Adrenal gland (tissue), 12 donors: Measurements from ENCODE around the gene THRB. TPM values are rescaled to one million over a fixed set of nuclear protein-coding genes. Genes with fewer than 3 reads are reported as not detected.

Experiments
- DNase-seq, 7 donors: peaks; one replicate each; pipeline ENCODE4 v3.0.0-alpha.2; 2019 to 2020
- H3K27ac ChIP-seq, 5 donors: fragments of 200-600 bp; sonication (generic) in 4 of 5; 1 replicate in 3 of 5; 2 replicates in 2 of 5; pipeline versions ENCODE4 v1.5.1 to v1.8.0; 2016 to 2020; ENCODE audit warnings: mild to moderate bottlenecking in 1 of 5
- H3K27me3 ChIP-seq: fragments of 200-600 bp; 2 replicates; pipeline ENCODE4 v1.8.0; 2021
- H3K36me3 ChIP-seq, 2 donors: fragments of 200-600 bp; replicated peaks in 1 of 2; 1 replicate in 1 of 2; 2 replicates in 1 of 2; pipeline versions ENCODE4 v1.5.1 to v1.8.0; 2018 to 2022
- H3K4me1 ChIP-seq, 2 donors: fragments of 200-600 bp; replicated peaks in 1 of 2; 1 replicate in 1 of 2; 2 replicates in 1 of 2; pipeline versions ENCODE4 v1.5.1 to v1.8.0; 2018 to 2021
- H3K4me3 ChIP-seq, 4 donors: fragments of 200-600 bp; sonication (generic) in 3 of 4; one replicate each; pipeline ENCODE4 v1.5.1; 2016 to 2018
- H3K9me3 ChIP-seq, 3 donors: fragments of 200-600 bp; sonication (generic) in 1 of 3; replicated peaks in 1 of 3; 1 replicate in 2 of 3; 2 replicates in 1 of 3; pipeline versions ENCODE4 v1.5.1 to v1.8.0; 2016 to 2021
- POLR2A ChIP-seq, 2 donors: fragments of 450-650 bp; IDR thresholded peaks; one replicate each; pipeline ENCODE4 v1.6.1; 2017; ENCODE audit warnings: antibody characterized with exemption in 2 of 2, mild to moderate bottlenecking in 2 of 2, moderate library complexity in 1 of 2
- WGBS, 4 donors: extraction: QIAGEN DNeasy Blood & Tissue Kit in 2 of 4; methylation state at CpG; one replicate each; pipeline versions ENCODE4 v1.1.5 to v1.1.7; 2013 to 2017; 5-methylcytosine and 5-hydroxymethylcytosine counted together
- intact Hi-C, 2 donors: fragments of 100-400 bp; cut with DNase I; formaldehyde crosslinking; loops; one replicate each; pipeline versions ENCODE4 v1.14.1 to v1.15.0; 2022 to 2023
- polyA plus RNA-seq, 3 donors: library from polyadenylated mRNA; stranded (reverse); fragments of 200-250 nt in 2 of 3; fragments of 350-450 nt in 1 of 3; fragmentation: Illumina TruSeq in 1 of 3; extraction: RNeasy Lipid Tissue Mini Kit (QIAGEN cat#74804) in 1 of 3; gene quantifications; one replicate each; pipeline ENCODE4 v1.2.3, GENCODE V29; 2013 to 2014
- total RNA-seq, 9 donors: library from RNA; depleted of rRNA in 4 of 9; stranded (reverse); fragments of >200 nt in 4 of 9; fragments of 120-200 nt in 1 of 9; fragmentation: NEBNext Ultra II Directional in 1 of 9; extraction: Animal tissue kit (Norgen Biotek cat#: 25700) in 1 of 9; gene quantifications; one replicate each; pipeline versions ENCODE4 v1.1.0 to v1.2.4, GENCODE V29; 2013 to 2023
- TF ChIP-seq, protein P1 (sequence below), 6 experiments: fragments of 450-650 bp in 4 of 6; fragments of 200-600 bp in 2 of 6; sonication (generic) in 1 of 6; IDR thresholded peaks; 1 replicate in 5 of 6; 2 replicates in 1 of 6; pipeline versions ENCODE4 v1.5.1 to v1.8.0; 2016 to 2021; ENCODE audit warnings: antibody characterized with exemption in 6 of 6, mild to moderate bottlenecking in 2 of 6, moderate library complexity in 1 of 6
- donor health status: healthy with polysubstance abuse.
- donor health status: Bipolar disorder and iron deficiency.
- donor health status: DM: yes; HTN: yes; CAD: no.
- donor health status: DM: no; HTN: no; CAD: no.
- donor health status: DM: no; HTN: no; CAD: no.
- donor health status: DM: yes; HTN: yes; CAD: no.

THRB gene
- total and polyA plus RNA-seq, 12 donors = 3.0 to 30.7 (median 13.5) TPM

DNA sequence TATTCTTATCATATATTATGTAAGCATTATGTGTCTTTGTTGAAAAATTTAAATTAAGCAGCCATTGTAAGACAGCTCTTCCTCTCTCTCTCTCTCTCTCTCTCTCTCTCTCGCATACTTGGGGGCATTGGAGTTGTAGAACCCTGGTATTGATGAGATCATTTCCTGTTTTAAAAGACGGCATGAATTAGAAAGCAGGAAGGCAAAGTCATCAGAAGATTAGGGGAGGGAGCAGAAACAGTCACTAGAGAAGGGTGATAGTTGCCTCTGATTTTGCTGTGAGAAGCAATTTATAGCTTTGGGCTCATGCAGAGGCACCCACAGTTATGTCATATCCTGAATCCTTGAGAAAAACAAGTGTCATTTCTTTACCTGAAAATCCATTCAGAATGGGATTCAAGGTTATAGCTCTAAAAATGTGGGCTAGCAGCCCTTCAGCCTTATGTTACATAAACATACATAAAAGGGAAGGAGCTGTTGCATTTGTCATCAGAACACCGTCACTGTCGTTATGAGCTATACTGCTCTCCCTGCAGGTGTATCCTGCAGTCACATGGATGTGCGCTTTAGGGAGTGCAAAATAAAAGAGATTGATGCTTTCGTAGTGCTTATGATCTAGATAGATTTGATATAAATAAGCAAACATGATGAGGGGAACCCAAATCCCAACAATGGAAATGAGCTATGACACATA lies 335.7 kb downstream of the THRB start:
- Histone ChIP-seq H3K27ac (no peak overlapping the region), H3K4me3 (no peak overlapping the region), H3K36me3 (no peaks in the 10 kb centered on the region), H3K27me3 (no peaks in the 10 kb centered on the region), H3K9me3 (no peaks in the 10 kb centered on the region), H3K4me1 (peaks cover 0 to under 1% of the 10 kb centered on the region in 2 donors)
- WGBS, 4 donors = 73 to 83% (median 76%) methylated on average over 6 of the region's 6 CpGs
- no peak for DNase-seq
- intact Hi-C loops = no loop called here
- no peak for TF ChIP-seq POLR2A (IDR thresholded peaks at IDR 0.05)
- TF ChIP-seq, protein P1, sequence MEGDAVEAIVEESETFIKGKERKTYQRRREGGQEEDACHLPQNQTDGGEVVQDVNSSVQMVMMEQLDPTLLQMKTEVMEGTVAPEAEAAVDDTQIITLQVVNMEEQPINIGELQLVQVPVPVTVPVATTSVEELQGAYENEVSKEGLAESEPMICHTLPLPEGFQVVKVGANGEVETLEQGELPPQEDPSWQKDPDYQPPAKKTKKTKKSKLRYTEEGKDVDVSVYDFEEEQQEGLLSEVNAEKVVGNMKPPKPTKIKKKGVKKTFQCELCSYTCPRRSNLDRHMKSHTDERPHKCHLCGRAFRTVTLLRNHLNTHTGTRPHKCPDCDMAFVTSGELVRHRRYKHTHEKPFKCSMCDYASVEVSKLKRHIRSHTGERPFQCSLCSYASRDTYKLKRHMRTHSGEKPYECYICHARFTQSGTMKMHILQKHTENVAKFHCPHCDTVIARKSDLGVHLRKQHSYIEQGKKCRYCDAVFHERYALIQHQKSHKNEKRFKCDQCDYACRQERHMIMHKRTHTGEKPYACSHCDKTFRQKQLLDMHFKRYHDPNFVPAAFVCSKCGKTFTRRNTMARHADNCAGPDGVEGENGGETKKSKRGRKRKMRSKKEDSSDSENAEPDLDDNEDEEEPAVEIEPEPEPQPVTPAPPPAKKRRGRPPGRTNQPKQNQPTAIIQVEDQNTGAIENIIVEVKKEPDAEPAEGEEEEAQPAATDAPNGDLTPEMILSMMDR (IDR thresholded peaks at IDR 0.05) = no peak

DNA sequence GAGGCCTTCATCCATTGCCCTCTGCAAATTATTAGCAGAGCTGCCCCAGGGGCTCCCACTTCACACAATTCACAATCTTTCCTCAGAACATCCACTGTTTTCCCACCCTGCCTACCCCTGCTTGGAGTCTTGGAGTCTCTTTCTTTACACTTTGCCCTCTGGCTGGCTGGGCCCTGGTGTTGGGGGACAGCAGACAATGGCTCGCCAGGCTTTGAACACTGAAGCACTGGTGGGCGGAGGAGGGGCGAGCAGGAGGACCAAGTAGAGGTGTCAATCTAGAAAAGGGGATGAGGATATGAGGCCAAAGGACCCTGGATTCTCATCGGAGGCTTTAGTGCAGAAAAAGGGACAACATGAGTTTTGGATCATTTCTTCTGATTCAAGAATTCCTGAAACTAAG lies 337.5 kb downstream of the THRB start:
- Histone ChIP-seq H3K27ac (no peak overlapping the region), H3K27me3 (no peaks in the 10 kb centered on the region), H3K4me1 (peaks cover 0 to 8% of the 10 kb centered on the region in 2 donors), H3K36me3 (no peaks in the 10 kb centered on the region), H3K9me3 (no peaks in the 10 kb centered on the region), H3K4me3 (no peak overlapping the region)
- intact Hi-C loops = no loop called here
- TF ChIP-seq, protein P1 (IDR thresholded peaks at IDR 0.05) = no peak
- DNase-seq = no peak
- 95 to 97% (median 96%) methylated on average over 4 of the region's 4 CpGs for WGBS, 4 donors

DNA sequence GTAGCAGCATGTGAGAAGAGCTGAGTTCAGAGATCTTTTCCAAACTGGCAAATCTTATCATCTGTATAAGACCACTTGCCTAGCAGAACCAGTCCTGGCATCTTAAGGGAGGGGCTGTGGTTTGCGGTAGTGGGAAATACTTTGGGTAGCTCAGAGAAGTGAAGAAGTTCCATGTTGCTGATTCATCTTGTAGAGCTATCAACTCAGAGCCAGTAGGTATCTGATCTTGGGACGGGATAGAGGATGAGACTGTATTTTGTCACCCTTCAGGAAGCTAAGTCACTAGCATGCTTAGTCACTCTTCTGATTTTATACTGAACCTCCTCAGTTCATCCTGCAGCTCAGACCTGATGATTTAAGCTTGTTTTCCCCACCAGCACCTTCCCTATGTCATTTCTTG lies 338.2 kb downstream of the THRB start:
- peaks cover 4 to 13% of the 10 kb centered on the region in 2 donors for H3K4me1 ChIP-seq
- 77 to 97% (median 89%) methylated on average over 2 of the region's 2 CpGs for WGBS, 4 donors

DNA sequence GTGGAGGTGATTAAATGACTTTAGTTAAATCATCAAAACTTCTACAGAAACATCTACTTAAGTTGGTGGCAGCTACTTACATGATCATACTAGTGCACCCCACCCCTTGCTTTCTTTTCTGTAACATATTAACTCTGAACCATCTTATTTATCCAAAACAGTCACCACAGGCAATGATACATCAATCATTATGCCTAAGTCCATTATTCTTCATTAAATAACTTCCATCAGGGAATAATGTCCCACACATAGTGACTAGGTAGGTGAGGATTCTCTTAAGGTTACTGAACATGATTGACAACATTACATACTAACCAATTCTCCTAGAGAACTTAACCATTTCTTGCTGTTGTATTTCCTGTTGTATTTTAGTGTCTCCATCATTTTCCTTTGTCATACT lies 339.4 kb downstream of the THRB start:
- no peak for DNase-seq
- Histone ChIP-seq H3K4me1 (peaks cover 11 to 13% of the 10 kb centered on the region in 2 donors), H3K27ac (no peak overlapping the region), H3K36me3 (no peaks in the 10 kb centered on the region), H3K27me3 (no peaks in the 10 kb centered on the region), H3K4me3 (no peak overlapping the region), H3K9me3 (no peaks in the 10 kb centered on the region)
- TF ChIP-seq, protein P1 (IDR thresholded peaks at IDR 0.05) = no peak
- no peak for TF ChIP-seq POLR2A (IDR thresholded peaks at IDR 0.05)
- intact Hi-C loops = no loop called here

More for the DNA sequence above, 338.2 kb downstream of the THRB start:
- H3K36me3 ChIP-seq = no peaks in the 10 kb centered on the region
- H3K27ac ChIP-seq = no peak overlapping the region
- intact Hi-C loops = no loop called here
- TF ChIP-seq, protein P1 (IDR thresholded peaks at IDR 0.05) = no peak
- no peak for TF ChIP-seq POLR2A (IDR thresholded peaks at IDR 0.05)
- no peak for DNase-seq
- no peak overlapping the region for H3K4me3 ChIP-seq
- H3K27me3 ChIP-seq = no peaks in the 10 kb centered on the region
- no peaks in the 10 kb centered on the region for H3K9me3 ChIP-seq
